NCI-H2171 treated with DMSO at 0.1 percent for 48 hours (cell line): ENCODE results near the gene KAZN.

Experiments
- DNase-seq: peaks from one replicate; lab custom pipeline; 2025; lab: John Stamatoyannopoulos, UW

KAZN gene

DNA sequence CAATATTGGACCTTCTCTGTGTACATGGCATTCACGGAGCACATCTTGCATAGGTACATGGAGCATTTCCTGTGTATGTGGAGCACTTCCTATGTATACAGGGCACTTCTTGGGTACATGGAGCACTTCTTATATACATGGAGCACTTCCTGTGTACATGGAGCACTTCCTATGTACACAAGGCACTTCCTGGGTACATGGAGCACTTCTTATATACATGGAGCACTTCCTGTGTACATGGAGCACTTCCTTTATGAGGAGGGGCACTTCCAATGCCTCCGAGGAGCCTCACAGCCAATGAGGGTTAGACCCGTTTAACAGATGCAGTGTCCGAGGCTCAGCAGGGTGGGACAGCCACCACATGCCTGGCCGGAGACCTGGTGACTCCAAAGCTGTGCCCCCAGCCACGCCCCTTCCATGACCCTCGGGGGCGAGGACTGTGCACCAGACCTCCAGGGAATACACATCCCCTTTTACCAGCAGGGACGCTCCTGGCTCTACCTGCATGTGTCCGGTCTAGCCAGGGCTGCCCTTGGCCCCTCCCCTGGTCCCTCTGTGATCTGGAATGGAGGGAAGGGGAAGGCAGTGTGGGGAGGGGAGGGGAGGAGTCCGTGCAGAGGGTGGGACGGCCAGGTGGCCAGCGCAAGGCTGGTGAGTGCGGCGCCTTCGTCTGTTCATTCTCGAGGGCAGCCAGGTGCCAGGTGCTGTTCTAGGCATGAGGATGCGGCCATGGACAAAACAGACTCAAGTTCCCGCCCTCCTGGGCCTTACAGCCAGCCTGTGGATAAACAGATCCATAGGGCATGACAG lies 360.0 kb downstream of the KAZN start:
- no peak for DNase-seq

DNA sequence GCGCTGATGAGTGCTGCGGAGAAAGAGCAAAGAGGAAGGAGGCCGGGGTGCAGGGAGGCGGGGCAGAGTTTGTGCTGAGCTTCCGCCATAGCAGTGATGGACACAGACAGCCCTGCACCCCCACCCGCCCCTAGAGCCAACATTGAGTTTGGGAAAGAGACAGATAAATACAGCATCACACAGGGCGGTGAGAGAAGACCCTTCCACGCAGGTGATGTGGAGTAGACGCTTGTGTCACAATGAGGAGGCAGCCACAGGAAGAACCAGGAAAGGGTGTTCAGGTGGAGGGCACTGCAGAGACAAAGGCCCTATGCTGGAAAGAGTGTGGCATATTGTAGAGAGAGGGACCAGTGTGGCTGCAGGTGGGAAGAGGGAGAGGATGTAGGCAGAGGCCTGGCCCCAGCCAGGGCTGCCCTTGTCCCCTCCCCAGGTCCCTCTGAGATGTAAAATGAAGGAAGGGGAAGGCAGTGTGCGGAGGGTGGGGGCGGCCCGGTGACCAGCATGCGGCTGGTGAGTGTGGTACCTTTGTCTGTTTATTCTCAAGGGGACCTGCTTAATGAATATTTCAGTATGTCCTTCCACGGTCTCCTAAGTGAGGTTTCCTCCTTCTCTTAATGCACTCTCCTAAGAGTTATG lies 360.7 kb downstream of the KAZN start:
- DNase-seq, result no peak

- no peak for DNase-seq
Measured at GRCh38 chr1:14961661-14962267, 363.3 kb downstream of the KAZN start.

DNA sequence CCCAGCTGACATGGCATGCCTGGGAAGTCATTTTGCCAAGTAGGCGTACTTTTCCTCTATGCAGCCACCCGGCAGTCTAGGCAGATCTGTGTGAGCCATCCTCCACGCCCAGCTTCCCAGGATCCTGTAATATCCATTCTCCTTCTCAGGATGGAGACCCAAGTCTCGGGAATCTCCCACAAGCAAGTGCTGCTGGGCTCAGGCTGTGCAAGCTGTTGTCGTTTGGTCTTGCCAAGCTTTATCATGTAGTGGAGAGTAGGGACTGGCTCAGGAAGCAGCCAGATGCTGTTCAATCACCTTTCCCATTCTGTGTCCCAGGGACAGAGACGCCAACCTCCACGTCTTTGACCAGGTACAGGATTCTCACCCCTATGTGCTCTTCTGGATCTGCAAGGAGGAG lies 363.9 kb downstream of the KAZN start:
- DNase-seq, result no peak

GRCh38 chr1:14963791-14964710 lies 365.6 kb downstream of the KAZN start:
- peak; percentile 73 for DNase-seq

GRCh38 chr1:14964711-14965055 lies 366.2 kb downstream of the KAZN start:
- DNase-seq, result no peak

DNA sequence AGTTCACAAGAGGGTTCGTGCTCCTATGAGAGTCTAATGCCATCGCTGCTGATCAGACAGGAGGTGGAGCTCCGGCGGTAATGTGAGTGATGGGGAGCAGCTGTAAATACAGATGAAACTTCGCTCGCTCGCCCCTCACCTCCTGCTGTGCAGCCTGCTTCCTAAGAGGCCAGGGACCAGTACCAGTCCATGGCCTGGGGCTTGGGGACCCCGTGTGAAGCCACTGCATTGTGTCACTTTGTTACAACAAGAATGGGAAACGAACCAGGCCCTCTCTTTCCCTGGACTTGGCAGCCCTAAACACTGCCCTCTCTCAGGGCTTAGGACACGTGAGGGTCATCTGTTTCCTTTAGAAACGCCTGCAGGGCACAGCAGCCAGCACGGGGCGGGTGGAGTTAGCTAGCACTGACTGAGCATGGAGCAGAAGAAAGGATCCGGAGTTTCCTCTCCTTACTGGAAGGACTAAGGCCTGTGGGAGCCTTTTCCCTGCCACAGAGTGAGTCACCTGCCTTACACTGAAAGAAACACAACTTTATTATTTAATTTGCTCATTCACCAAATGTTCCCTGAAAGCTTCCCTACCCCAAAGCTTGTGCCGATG lies 369.9 kb downstream of the KAZN start:
- no peak for DNase-seq

- no peak for DNase-seq
Measured at GRCh38 chr1:14969006-14969405, 370.5 kb downstream of the KAZN start.

GRCh38 chr1:14970115-14970798 lies 371.8 kb downstream of the KAZN start:
- DNase-seq, result no peak

GRCh38 chr1:14970799-14971141 lies 372.3 kb downstream of the KAZN start:
- DNase-seq, result no peak

GRCh38 chr1:14971221-14971620 lies 372.7 kb downstream of the KAZN start:
- DNase-seq, result no peak

DNA sequence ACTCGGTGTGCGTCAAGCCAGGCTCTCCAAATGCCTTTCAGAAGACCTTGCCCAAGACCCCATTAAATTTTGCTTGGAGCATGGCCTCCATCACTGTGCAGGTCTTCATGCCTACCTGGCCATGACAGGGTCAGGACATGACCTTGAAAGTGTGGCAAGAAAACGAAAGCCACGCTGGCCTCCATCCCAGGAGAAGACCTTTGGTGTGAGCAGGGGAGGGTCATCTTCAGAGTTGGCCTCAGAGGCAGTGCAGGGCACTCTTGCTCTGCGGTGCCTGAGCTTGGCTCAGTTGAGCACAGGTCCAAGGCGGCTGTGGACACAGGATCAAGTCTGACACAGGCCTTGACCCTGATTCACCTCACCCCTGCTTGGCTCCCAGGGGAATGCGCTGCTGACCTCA lies 373.6 kb downstream of the KAZN start:
- DNase-seq, result no peak

DNA sequence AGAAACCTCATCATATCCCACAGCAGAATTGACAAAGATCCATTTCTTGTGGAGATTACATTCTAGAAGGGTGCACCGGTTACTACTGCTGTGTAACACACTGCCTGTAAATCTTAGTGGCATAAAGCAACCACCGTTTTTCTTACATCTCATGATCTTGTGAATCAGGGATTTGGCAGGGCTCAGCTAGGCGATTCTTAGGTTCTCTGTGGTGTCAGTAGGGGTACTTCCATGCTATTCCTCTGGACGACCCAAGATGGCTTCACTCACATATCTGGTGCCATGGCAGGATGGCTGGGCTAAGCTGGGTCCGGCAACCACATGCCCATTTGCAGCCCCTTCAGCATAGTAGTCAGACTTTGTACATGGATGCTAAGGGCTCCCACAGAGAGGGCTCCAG lies 375.3 kb downstream of the KAZN start:
- DNase-seq, result no peak

DNA sequence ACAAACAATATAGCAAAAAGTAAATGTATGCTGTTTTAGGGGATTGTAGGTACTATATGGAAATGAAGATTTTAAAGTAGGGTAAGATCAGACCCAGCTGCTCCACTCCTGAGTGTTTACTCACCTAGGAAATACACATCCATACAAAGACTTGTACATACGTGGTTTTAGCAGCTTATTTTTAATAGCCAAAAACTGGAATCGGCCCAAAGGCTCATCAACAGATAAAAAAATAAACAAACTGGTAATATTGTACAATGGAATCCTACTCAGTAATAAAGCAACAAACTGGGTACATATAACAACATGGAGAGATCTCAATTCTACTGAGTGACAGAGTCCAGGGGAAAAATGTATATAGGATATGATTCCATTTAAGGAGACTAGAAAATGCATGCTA lies 375.9 kb downstream of the KAZN start:
- no peak for DNase-seq

GRCh38 chr1:14975119-14975518 lies 376.6 kb downstream of the KAZN start:
- no peak for DNase-seq

DNA sequence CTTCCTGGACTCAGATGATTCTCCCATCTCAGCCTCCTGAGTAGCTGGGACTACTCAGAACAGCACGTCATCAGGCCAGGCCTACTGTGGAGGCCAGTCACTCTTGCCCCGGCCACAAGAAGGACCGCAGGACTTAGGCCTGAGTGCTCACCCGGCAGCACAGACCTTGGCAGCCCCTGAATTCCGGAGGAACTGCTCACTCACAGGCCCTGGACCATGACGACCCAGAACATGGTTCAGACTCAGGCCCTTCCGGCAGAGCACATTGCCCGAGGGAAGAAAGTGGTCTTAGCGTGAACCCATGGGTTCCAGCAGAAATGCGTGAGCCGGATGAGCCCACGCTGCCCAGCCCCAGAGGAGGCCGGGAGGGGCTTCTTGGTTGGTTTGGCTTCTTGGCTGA lies 377.8 kb downstream of the KAZN start:
- DNase-seq, result no peak

DNA sequence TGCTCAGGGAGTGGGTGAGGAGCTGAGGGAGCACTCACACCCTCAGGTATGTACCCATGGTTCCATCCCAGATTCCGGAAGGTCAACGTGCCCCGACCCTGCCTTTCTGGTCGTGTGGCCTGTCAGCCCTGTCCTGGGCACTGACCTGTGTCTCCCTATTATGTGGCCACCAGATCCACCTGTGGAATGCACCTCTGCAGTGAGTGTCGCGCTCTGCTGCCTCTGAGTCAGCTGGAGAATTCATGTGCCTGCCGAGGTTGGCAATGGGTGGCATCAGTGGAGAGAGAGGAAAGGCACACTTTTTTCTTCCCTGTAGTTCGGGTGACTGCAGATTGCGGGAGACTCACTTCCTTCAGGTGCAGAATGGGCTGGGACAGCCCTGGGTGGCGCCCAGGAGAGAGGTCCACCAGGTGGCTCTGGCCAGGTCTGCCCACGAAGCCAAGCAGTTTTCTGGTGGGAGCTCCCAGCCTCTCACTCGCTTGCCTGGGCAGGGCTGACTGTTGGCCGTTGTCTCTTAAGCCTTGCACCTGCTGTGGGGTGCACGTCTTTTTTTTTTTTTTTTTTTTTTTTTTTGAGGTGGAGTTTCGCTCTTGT lies 378.9 kb downstream of the KAZN start:
- DNase-seq, result no peak

DNA sequence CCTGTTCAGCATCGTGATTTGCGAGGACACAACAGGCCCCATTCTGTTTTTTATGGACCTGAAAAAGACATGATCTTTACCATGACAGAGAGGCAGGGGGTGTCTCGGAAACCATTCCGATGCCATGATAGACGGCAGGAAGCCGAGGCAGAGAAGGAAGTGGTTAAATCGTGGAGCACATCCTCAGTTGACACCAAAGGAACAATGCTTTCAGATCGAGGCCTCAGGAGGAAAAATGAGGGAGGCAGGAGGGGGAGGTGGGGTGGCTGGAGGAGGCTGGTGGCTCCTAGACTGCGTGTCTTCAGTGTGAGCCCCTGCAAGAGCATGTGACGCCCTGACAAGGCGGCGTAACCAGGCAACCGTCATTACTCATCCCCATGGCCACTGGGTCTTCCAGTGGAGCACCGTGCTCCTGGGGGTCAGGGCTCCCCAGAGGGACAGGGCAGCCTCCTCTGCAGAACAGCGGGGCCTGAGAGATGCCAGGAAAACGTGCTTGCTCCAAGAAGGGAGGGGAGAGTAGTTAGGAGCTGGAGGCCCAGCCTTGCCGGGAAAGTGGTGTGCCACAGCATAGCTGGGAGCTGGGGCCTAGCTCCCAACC lies 382.2 kb downstream of the KAZN start:
- no peak for DNase-seq

GRCh38 chr1:14982029-14982428 lies 383.5 kb downstream of the KAZN start:
- no peak for DNase-seq

- no peak for DNase-seq
Measured at GRCh38 chr1:14983277-14983676, 384.8 kb downstream of the KAZN start.

DNA sequence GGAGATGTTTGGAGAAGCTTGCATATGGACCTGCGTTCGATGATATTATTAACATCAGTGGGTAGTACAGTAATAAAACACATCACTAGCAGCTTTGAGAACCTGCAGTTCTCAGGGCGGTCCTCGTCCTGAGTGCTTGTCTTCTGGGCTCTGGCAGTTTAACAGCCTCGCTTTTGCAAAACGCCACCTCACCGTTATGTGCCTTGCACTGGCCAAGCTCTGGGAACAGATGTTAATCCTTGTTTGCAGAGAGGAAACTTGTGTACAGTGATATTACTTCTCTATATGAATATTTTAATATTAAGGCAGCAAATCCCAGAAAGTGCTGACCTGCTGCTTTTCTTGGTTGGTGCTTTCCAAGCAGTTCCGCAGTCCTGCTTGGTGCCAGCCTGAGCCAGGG lies 387.7 kb downstream of the KAZN start:
- no peak for DNase-seq
